HepG2 (cell line): ENCODE measurements around the gene GPAM. TPM values are rescaled to one million over a fixed set of nuclear protein-coding genes. Genes with fewer than 3 reads are reported as not detected.

Source experiments
- ATAC-seq: fragments of 200-7000 bp; cut with Tn5 transposase; 3 replicates; pipeline ENCODE4 v1.9.1; 2020; ENCODE audit warnings: mild to moderate bottlenecking, moderate library complexity
- BruUV-seq: library from RNA; stranded (reverse); fragments of 400-500 nt; replicated peaks from 2 replicates; lab custom pipeline; 2021; lab: Mats Ljungman, UMichigan
- CTCF ChIA-PET: fragments of 300-600 bp; formaldehyde crosslinking; extraction: SDS; loops from one replicate; lab custom pipeline; 2021; ENCODE audit warnings: low total read pairs, inconsistent platforms, low intra/inter-chr PET ratio; lab: Yijun Ruan, JAX
- POLR2A ChIA-PET: fragments of 350-600 bp; sonication (Branson Sonifier 250); formaldehyde crosslinking; loops from one replicate; lab custom pipeline; 2020; ENCODE audit warnings: antibody characterized with exemption, inconsistent platforms; lab: Yijun Ruan, JAX
- DNase-seq: peaks from one replicate; pipeline ENCODE4 v3.0.0-alpha.2; 2015; ENCODE audit warnings: low spot score
- FAIRE-seq: peaks from 3 replicates; lab custom pipeline; 2011; peaks lifted over from hg19 to GRCh38; lab: Jason Lieb, UNC
- H2AFZ ChIP-seq: one replicate; pipeline ENCODE4 v1.6.1; 2011; ENCODE audit warnings: low read length, inconsistent platforms
- H3K27ac ChIP-seq: fragments of 300-600 bp; 3 replicates; pipeline ENCODE4 v1.8.0; 2011; ENCODE audit warnings: mixed run types, mild to moderate bottlenecking, mixed read lengths, low read length, inconsistent platforms; ENCODE audit not compliant: insufficient read depth; ENCODE audit errors: extremely low read length
- H3K27me3 ChIP-seq, 2 experiments: fragments of 200-600 bp in 1 of 2; 2 replicates in 1 of 2; 3 replicates in 1 of 2; pipeline versions ENCODE4 v1.6.0 to v1.8.0; 2011; ENCODE audit warnings: low read length in 2 of 2, mild to moderate bottlenecking in 2 of 2, moderate library complexity in 2 of 2, inconsistent platforms in 1 of 2; ENCODE audit not compliant: insufficient read depth in 2 of 2, control insufficient read depth in 1 of 2
- H3K36me3 ChIP-seq, 2 experiments: fragments of 200-600 bp in 1 of 2; replicated peaks in 1 of 2; 2 replicates in 1 of 2; 3 replicates in 1 of 2; pipeline versions ENCODE4 v1.5.1 to v1.8.0; 2011; ENCODE audit warnings: low read length in 2 of 2, inconsistent platforms in 1 of 2; ENCODE audit not compliant: insufficient read depth in 2 of 2, control insufficient read depth in 1 of 2
- H3K4me1 ChIP-seq: 2 replicates; pipeline ENCODE4 v1.5.1; 2012; ENCODE audit warnings: low read length, inconsistent platforms; ENCODE audit not compliant: insufficient read depth
- H3K4me2 ChIP-seq: 2 replicates; pipeline ENCODE4 v1.6.0; 2011; ENCODE audit warnings: low read depth, low read length, inconsistent platforms
- H3K4me3 ChIP-seq, 3 experiments: fragments of 200-600 bp in 1 of 3; sonication (generic), shearing (Covaris generic) in 1 of 3; replicated peaks in 1 of 3; 2 replicates each; pipeline ENCODE4 v1.5.1; 2011 to 2016; ENCODE audit warnings: low read length in 3 of 3, inconsistent platforms in 2 of 3, low read depth in 2 of 3, mild to moderate bottlenecking in 2 of 3, control low read depth in 1 of 3, mixed read lengths in 1 of 3; ENCODE audit not compliant: insufficient read depth in 1 of 3
- H3K79me2 ChIP-seq: one replicate; pipeline ENCODE4 v1.6.1; 2011; ENCODE audit warnings: low read length, inconsistent platforms; ENCODE audit not compliant: insufficient read depth
- H3K9ac ChIP-seq: 2 replicates; pipeline ENCODE4 v1.6.0; 2011; ENCODE audit warnings: mild to moderate bottlenecking, low read depth, low read length, inconsistent platforms; ENCODE audit not compliant: insufficient read depth
- H3K9me3 ChIP-seq: 2 replicates; pipeline ENCODE4 v1.5.1; 2012; ENCODE audit warnings: mild to moderate bottlenecking, low read length
- H4K20me1 ChIP-seq: 2 replicates; pipeline ENCODE4 v1.6.0; 2011; ENCODE audit warnings: inconsistent platforms, mild to moderate bottlenecking, low read length, moderate library complexity; ENCODE audit not compliant: insufficient read depth
- CEBPG ChIP-seq: IDR thresholded peaks from 2 replicates; pipeline ENCODE4 v1.6.1; 2016
- FOXM1 ChIP-seq: sonication (generic); formaldehyde crosslinking; IDR thresholded peaks from 2 replicates; pipeline ENCODE4 v1.5.0; 2020; ENCODE audit warnings: missing genetic modification reagents
- ISL2 ChIP-seq: sonication (generic); formaldehyde crosslinking; IDR thresholded peaks from 2 replicates; pipeline ENCODE4 v1.5.0; 2020; ENCODE audit warnings: missing genetic modification reagents
- MYNN ChIP-seq: sonication (generic); formaldehyde crosslinking; IDR thresholded peaks from 2 replicates; pipeline ENCODE4 v1.4.0; 2020; ENCODE audit warnings: mild to moderate bottlenecking, low read depth, missing genetic modification reagents
- NFRKB ChIP-seq: fragments of 450-650 bp; IDR thresholded peaks from 2 replicates; pipeline ENCODE4 v1.6.1; 2017
- NFYB ChIP-seq: sonication (generic); formaldehyde crosslinking; IDR thresholded peaks from 2 replicates; pipeline ENCODE4 v1.4.0; 2020; ENCODE audit warnings: missing genetic modification reagents
- NONO ChIP-seq, 2 experiments: fragments of 450-650 bp in 1 of 2; sonication (generic) in 1 of 2; formaldehyde crosslinking in 1 of 2; IDR thresholded peaks in 1 of 2; conservative IDR thresholded peaks in 1 of 2; 2 replicates each; pipeline versions ENCODE4 v1.6.1 to v1.8.0; 2017 to 2022; ENCODE audit warnings: mild to moderate bottlenecking in 1 of 2, missing genetic modification reagents in 1 of 2, moderate library complexity in 1 of 2
- POLR2AphosphoS5 ChIP-seq: IDR thresholded peaks from 2 replicates; pipeline ENCODE4 v1.6.1; 2012; ENCODE audit warnings: low read depth, low read length
- RELA ChIP-seq: sonication (generic); formaldehyde crosslinking; IDR thresholded peaks from 2 replicates; pipeline ENCODE4 v1.4.0; 2020; ENCODE audit warnings: missing genetic modification reagents
- RXRB ChIP-seq: IDR thresholded peaks from 2 replicates; pipeline ENCODE4 v1.6.1; 2016; ENCODE audit warnings: borderline replicate concordance, missing genetic modification reagents, missing compliant biosample characterization
- SCMH1 ChIP-seq: sonication (generic); formaldehyde crosslinking; IDR thresholded peaks from 2 replicates; pipeline ENCODE4 v1.9.0; 2021; ENCODE audit warnings: missing genetic modification reagents, mild to moderate bottlenecking, borderline replicate concordance
- U2AF1 ChIP-seq: fragments of 200-400 bp; formaldehyde crosslinking; optimal IDR thresholded peaks from 2 replicates; pipeline ENCODE3; 2017; ENCODE audit warnings: mild to moderate bottlenecking, low read depth, low read length
- YEATS4 ChIP-seq: sonication (generic); formaldehyde crosslinking; IDR thresholded peaks from 2 replicates; pipeline ENCODE4 v1.4.0; 2020; ENCODE audit warnings: missing genetic modification reagents, borderline replicate concordance
- ZBTB8A ChIP-seq: sonication (generic); formaldehyde crosslinking; IDR thresholded peaks from 2 replicates; pipeline ENCODE4 v1.4.0; 2020; ENCODE audit warnings: mild to moderate bottlenecking, low read depth, missing genetic modification reagents, borderline replicate concordance
- ZNF180 ChIP-seq: sonication (generic); formaldehyde crosslinking; IDR thresholded peaks from 2 replicates; pipeline ENCODE4 v1.4.0; 2020; ENCODE audit warnings: low read depth, missing genetic modification reagents, borderline replicate concordance
- ZNF256 ChIP-seq: sonication (generic); formaldehyde crosslinking; conservative IDR thresholded peaks from 2 replicates; pipeline ENCODE4 v1.4.0; 2020; ENCODE audit warnings: missing genetic modification reagents
- ZNF737 ChIP-seq: sonication (generic); formaldehyde crosslinking; IDR thresholded peaks from 2 replicates; pipeline ENCODE4 v1.5.0; 2020; ENCODE audit warnings: missing genetic modification reagents, mild to moderate bottlenecking, borderline replicate concordance
- WGBS: methylation state at CpG from one replicate; pipeline ENCODE4 v1.1.6; 2017; ENCODE audit warnings: low lambda C conversion rate; 5-methylcytosine and 5-hydroxymethylcytosine counted together
- in situ Hi-C: cut with HindIII; loops from 2 replicates; pipeline ENCODE4 v1.10.0; 2017; ENCODE audit warnings: low pct_unique_long_range_greater_than_20kb; ENCODE audit not compliant: extremely low pct_ligation_motif_present
- intact Hi-C: fragments of 100-400 bp; cut with micrococcal nuclease; formaldehyde crosslinking; loops from one replicate; pipeline ENCODE4 v1.10.0; 2022; ENCODE audit not compliant: unreplicated experiment
- polyA plus RNA-seq, 8 experiments: library from polyadenylated mRNA; depleted of rRNA in 3 of 8; stranded (reverse) in 7 of 8; unstranded in 1 of 8; fragments of >200 nt; fragmentation: Illumina TruSeq in 4 of 8; extraction: Trizol in 4 of 8; gene quantifications; 2 replicates each; pipeline versions ENCODE4 v1.2.1 to v1.2.3, GENCODE V29; 2011 to 2016; ENCODE audit warnings: low read depth in 4 of 8, missing spikeins in 1 of 8, mixed read lengths in 1 of 8; ENCODE audit not compliant: insufficient read depth in 1 of 8
- total RNA-seq, 5 experiments: library from RNA; depleted of rRNA; stranded (reverse); fragments of >200 nt; fragmentation: Illumina TruSeq; extraction: Trizol; gene quantifications; 2 replicates each; pipeline ENCODE4 v1.2.3, GENCODE V29; 2016; ENCODE audit warnings: low read depth in 1 of 5
- TF ChIP-seq, protein P1 (sequence below): fragments of 450-650 bp; IDR thresholded peaks from 2 replicates; pipeline ENCODE4 v1.6.1; 2017
- TF ChIP-seq, protein P2 (sequence below): sonication (generic); formaldehyde crosslinking; IDR thresholded peaks from 2 replicates; pipeline ENCODE4 v1.4.0; 2020; ENCODE audit warnings: missing genetic modification reagents
- TF ChIP-seq, protein P3 (sequence below): sonication (generic); formaldehyde crosslinking; IDR thresholded peaks from 2 replicates; pipeline ENCODE4 v1.8.0; 2022; ENCODE audit warnings: missing genetic modification reagents, mild to moderate bottlenecking, moderate library complexity, borderline replicate concordance

GPAM gene
- total and polyA plus RNA-seq, 2 of the 13 experiments (the other 11 are each of a cell fraction or from before 2014, with no cell fraction given) = 36.8 to 140 TPM

DNA sequence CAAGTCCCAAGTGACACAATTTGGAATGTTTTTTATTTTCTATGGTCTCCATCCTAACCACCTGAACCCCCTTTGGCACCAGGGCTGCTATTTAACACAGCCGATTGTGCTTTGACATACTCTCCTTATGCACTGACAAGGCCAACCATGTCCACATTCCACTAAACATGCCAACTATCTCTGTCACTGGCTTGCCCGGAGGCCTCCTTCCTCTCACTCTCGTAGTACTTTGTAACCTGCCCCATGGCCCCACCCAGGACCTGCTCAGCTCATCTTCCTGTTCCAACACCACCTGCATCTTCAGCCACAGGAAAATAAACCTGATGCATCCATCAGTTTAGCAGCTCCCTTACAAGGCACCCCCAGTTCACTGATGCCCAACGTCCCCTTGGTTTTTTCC is 63.1 kb downstream of the GPAM start:
- Histone ChIP-seq H3K4me2 (no peak overlapping the region), H3K27ac (no peak overlapping the region), H3K36me3 (no peaks in the 10 kb centered on the region), H3K9ac (no peak overlapping the region), H4K20me1 (no peaks in the 10 kb centered on the region), H3K4me3 (no peak overlapping the region), H3K4me1 (peaks cover 10% of the 10 kb centered on the region), H3K9me3 (no peaks in the 10 kb centered on the region), H3K27me3 (no peaks in the 10 kb centered on the region), H2AFZ (no peak overlapping the region), H3K79me2 (no peaks in the 10 kb centered on the region)
- no TSS peak for BruUV-seq
- TF ChIP-seq POLR2AphosphoS5 (no peak), MYNN (CRISPR knock-in tag) (no peak), YEATS4 (CRISPR knock-in tag) (no peak), NONO (IDR thresholded peaks at IDR 0.05) (no peak), NONO (CRISPR knock-in tag; conservative IDR thresholded peaks at IDR 0.05) (no peak), ZNF256 (CRISPR knock-in tag) (no peak), RXRB (CRISPR knock-in tag) (no peak), NFRKB (no peak), ZNF180 (no peak), CEBPG (CRISPR knock-in tag) (no peak), ISL2 (CRISPR knock-in tag) (no peak), ZNF737 (CRISPR knock-in tag) (no peak), SCMH1 (CRISPR knock-in tag) (no peak), RELA (no peak), NFYB (CRISPR knock-in tag) (no peak), FOXM1 (CRISPR knock-in tag) (no peak), U2AF1 (no peak), ZBTB8A (no peak)
- TF ChIP-seq, protein P1, sequence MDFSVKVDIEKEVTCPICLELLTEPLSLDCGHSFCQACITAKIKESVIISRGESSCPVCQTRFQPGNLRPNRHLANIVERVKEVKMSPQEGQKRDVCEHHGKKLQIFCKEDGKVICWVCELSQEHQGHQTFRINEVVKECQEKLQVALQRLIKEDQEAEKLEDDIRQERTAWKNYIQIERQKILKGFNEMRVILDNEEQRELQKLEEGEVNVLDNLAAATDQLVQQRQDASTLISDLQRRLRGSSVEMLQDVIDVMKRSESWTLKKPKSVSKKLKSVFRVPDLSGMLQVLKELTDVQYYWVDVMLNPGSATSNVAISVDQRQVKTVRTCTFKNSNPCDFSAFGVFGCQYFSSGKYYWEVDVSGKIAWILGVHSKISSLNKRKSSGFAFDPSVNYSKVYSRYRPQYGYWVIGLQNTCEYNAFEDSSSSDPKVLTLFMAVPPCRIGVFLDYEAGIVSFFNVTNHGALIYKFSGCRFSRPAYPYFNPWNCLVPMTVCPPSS = no peak
- TF ChIP-seq, protein P2, sequence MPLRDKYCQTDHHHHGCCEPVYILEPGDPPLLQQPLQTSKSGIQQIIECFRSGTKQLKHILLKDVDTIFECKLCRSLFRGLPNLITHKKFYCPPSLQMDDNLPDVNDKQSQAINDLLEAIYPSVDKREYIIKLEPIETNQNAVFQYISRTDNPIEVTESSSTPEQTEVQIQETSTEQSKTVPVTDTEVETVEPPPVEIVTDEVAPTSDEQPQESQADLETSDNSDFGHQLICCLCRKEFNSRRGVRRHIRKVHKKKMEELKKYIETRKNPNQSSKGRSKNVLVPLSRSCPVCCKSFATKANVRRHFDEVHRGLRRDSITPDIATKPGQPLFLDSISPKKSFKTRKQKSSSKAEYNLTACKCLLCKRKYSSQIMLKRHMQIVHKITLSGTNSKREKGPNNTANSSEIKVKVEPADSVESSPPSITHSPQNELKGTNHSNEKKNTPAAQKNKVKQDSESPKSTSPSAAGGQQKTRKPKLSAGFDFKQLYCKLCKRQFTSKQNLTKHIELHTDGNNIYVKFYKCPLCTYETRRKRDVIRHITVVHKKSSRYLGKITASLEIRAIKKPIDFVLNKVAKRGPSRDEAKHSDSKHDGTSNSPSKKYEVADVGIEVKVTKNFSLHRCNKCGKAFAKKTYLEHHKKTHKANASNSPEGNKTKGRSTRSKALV (CRISPR knock-in tag) = no peak
- TF ChIP-seq, protein P3, sequence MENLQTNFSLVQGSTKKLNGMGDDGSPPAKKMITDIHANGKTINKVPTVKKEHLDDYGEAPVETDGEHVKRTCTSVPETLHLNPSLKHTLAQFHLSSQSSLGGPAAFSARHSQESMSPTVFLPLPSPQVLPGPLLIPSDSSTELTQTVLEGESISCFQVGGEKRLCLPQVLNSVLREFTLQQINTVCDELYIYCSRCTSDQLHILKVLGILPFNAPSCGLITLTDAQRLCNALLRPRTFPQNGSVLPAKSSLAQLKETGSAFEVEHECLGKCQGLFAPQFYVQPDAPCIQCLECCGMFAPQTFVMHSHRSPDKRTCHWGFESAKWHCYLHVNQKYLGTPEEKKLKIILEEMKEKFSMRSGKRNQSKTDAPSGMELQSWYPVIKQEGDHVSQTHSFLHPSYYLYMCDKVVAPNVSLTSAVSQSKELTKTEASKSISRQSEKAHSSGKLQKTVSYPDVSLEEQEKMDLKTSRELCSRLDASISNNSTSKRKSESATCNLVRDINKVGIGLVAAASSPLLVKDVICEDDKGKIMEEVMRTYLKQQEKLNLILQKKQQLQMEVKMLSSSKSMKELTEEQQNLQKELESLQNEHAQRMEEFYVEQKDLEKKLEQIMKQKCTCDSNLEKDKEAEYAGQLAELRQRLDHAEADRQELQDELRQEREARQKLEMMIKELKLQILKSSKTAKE (CRISPR knock-in tag) = no peak
- no peak for DNase-seq
- FAIRE-seq = no peak
- POLR2A ChIA-PET = no interaction called here
- CTCF ChIA-PET = no interaction called here
- ATAC-seq = no peak
- intact Hi-C loops = no loop called here
- 67% methylated on average over 4 of the region's 4 CpGs for WGBS
- in situ Hi-C loops = no loop called here
